AG20443 (cell line): Measurements from ENCODE around the gene XRN1.
A peak's percentile ranks its signal among the peaks of the same experiment; 100 is the strongest.
"Not testable (repeated sequence)": the region's sequence is repeated elsewhere in the genome, so short reads cannot be mapped to it uniquely, and the experiment has no call there.

Experiments used
- DNase-seq: peaks from one replicate; pipeline ENCODE4 v3.0.0; 2012; ENCODE audit warnings: low spot score, mixed read lengths

Gene XRN1, protein sequence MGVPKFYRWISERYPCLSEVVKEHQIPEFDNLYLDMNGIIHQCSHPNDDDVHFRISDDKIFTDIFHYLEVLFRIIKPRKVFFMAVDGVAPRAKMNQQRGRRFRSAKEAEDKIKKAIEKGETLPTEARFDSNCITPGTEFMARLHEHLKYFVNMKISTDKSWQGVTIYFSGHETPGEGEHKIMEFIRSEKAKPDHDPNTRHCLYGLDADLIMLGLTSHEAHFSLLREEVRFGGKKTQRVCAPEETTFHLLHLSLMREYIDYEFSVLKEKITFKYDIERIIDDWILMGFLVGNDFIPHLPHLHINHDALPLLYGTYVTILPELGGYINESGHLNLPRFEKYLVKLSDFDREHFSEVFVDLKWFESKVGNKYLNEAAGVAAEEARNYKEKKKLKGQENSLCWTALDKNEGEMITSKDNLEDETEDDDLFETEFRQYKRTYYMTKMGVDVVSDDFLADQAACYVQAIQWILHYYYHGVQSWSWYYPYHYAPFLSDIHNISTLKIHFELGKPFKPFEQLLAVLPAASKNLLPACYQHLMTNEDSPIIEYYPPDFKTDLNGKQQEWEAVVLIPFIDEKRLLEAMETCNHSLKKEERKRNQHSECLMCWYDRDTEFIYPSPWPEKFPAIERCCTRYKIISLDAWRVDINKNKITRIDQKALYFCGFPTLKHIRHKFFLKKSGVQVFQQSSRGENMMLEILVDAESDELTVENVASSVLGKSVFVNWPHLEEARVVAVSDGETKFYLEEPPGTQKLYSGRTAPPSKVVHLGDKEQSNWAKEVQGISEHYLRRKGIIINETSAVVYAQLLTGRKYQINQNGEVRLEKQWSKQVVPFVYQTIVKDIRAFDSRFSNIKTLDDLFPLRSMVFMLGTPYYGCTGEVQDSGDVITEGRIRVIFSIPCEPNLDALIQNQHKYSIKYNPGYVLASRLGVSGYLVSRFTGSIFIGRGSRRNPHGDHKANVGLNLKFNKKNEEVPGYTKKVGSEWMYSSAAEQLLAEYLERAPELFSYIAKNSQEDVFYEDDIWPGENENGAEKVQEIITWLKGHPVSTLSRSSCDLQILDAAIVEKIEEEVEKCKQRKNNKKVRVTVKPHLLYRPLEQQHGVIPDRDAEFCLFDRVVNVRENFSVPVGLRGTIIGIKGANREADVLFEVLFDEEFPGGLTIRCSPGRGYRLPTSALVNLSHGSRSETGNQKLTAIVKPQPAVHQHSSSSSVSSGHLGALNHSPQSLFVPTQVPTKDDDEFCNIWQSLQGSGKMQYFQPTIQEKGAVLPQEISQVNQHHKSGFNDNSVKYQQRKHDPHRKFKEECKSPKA (N-terminal part only)

DNA sequence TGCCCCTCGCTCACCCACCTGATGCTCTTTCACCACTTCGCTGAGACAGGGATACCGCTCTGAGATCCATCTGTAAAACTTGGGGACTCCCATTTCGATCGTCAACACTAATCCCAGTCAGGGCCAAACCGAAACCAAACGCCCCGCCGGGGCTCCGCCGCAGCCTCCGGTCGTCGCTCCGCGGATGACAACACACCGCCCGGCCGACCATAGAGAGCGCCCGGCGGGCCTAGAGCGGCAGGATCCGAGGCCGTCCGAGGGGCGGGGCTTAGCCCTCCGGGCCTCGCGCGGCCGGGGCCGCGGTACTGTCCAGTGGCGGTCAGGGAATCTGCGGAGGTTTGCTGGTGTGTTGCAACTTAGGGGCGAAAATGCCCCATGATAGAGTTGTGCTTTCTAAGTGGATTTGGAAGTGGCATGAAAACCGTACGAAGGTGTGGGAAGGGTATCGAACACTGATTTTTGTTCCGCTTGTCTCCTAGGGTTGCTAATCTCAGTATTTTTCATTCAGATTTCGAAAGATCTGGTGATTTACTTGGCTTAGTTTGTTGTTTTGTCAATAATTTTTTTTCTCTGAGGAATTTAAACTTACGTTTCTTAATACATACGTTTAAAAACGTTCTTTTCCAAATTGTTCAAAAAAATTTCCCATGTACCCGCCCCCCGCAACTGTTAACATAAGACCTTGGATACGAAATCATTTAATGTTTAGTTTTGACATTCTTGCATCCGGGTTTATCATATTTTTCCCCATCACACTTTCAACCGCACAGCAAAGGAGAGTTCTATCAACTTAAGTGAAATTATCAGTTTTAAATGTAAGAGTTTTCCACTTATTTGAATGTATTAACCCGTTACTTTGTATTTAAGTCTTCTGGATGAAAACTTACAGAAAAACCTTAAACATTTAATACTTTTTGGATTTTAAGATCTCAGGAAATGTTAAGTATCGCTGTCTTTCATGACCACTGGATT, at the start of gene XRN1:
Gene XRN1, minus strand, starts transcription at position 186 of the 972 bp plus-strand sequence. Its CDS starts 93 bp downstream, at position 93.
- DNase-seq = peak; percentile 100

DNA sequence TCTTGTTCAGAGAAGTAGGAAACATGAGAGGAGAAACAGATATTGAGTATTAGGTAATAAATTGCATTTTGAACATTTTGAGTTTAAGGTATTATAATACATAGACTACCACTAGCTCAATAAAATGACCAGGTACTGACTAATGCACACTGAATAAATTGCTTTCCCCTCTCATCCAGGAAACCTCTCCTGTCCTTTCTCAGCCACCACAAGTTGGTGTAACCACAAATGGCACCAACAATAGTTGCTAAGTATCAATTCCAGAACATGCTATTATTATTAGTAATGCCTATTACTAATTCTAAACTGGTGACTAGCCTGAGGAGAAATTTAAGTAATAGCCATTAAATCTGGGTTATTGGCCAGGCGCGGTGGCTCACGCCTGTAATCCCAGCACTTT, 47.3 kb upstream of the XRN1 start:
- DNase-seq = no peak

DNA sequence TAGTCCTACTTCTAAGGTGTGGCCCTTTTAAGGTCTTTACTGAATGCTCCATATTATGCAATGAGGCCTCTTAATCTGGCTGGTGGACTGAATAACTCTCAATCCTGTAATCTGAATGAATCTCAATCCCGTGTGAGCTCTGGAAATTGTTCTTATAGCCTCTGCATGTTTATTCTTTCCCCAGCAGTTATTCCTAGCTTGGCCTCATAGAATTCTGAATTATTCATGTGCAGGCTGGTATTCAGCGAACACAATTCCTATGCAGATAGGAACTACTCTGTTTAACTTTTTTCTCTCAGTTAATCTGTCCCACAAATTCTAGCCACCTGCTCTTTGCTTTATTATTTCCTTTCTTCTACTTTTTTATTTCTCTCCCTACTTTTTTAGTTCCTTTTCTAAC, 44.3 kb upstream of the XRN1 start:
- no peak for DNase-seq

DNA sequence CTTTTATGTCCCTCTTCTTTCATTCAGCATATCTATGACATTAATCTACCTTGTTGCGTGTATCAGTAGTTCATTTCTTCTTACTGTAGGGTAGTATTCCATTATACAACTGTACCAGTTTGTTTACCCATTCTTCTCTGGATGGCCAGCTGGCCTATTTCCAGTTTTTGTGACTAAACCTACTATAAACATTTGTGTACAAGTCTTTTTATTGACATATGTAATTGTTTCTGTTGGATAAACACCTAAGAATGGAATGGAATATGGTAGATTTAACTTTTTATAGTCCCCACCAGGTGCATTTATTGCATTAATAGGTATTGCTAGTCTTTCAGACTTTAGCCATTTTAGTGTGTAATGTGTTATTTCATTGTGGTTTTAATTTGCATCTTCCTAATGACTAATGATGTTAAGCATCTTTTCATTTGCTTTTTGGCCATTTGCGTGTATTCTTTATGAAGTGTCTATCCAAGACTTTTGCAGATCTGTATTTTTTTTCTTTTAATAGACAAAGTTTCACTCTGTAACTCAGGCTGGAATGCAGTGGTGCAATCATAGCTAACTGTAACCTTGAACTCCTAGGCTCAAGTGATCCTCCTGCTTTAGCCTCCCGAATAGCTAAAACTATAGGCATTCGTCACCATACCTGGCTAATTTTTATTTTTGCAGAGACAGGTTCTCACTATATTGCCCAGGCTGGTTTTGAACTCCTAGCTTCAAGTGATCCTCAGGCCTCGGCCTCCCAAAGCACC, 41.9 kb upstream of the XRN1 start:
- DNase-seq = no peak

DNA sequence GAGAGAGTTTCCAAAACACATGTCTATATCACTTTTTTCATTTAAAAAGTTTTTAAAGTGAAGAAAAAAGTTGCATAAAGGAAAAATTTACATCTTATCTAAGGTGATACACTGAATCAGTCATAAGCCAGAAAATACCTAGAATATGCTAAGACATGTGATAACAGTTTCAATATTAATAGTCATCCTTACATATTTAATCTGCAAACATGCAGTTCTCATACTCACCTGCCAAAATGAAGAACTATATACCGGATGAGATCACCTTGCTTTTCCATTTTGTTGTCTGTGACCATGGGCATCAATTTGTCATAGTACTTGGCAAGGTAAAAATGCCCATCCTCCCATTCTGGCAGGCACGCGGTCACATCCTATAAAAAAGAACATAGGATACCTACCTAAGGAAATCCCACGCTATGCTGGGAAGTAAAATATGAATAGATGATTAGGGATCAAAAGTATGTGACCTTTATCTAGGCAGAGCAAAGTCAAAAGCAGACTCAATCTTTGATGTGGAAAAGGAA, 37.1 kb upstream of the XRN1 start:
- no peak for DNase-seq

DNA sequence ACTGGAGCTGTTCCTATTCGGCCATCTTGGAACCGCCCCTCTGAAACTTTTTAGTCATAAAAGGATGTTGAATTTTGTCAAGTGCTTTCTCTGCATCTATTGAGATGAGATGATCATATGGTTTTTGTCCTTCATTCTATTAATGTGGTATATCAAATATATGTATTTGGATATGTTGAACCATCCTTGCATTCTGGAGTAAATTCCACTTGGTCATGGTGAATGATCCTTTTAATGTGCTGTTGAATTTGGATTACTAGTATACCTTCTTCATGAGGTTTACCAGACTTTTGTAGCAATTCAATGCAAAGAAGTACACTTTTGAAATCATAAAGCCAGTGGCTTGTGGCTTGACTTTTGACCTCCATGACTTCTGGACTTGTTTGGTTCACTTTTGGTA, 33.4 kb upstream of the XRN1 start:
- DNase-seq = no peak

DNA sequence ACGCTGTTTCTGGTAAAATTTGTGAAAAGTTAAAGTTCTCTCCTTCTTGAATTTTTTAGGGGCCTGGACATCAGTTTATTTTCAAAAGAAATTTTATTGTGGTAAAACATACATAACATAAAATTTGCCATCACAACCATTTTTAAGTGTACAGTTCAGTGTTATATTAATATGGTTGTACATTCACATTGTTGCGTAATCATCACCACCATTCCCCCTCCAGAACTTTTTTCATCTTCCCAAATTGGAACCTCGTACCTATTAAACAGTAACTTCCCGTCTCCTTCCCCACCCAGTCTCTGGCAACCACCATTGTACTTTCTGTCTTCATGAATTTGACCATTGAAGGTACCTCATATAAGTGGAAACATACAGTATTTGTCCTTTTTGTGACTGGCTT, 23.0 kb upstream of the XRN1 start:
- no peak for DNase-seq

DNA sequence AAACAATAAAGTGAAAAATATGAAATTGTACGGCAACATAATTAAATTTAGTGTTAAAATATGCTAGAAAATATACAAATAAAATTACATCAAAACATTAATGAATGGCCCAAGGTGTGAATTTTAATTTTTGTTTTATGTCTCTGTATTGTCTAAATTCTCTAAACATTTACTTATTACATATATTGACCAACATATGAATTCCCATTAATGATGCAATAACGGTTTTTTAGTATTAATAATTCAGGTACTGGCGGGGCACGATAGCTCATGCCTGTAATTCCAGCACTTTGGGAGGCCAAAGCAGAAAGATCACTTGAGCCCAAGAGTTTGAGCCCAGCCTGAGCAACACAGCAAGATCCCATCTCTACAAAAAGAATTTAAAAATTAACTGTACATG, 20.6 kb upstream of the XRN1 start:
- DNase-seq = no peak

DNA sequence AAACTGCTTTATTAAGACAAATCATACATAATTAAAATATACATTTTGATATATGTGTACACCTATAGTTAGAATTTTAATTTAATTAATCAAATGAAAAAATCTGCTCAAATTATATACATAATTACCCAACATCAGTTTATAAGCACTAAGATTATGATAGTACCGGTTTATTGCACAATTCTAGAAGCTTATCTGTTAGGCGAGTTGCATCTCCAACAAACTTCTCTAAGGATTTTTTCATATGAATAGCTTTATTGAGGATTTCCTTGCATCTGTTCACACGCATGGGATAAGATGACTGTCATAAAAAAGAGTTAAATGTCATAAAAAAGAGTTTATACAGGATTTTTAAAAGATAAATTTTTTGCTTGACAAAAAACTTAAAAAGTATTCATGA, 19.9 kb upstream of the XRN1 start:
- DNase-seq = no peak

DNA sequence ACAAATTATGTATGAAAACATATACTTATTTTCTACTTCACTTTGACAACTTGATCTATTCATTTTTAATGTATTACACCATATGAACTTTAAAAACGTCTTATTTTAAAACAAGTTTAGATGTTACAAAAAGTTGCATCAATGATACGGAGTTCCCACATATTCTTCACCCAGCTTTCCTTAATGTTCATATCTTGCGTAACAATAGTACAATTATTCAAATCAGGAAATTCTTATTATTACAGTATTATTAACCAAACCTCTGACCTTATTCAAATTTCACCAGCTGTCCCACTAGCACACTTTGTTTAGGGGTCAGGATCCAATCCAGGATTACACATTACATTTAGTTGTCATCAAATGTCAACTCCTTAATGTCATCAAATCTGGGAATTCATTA, 12.9 kb upstream of the XRN1 start:
- DNase-seq = no peak

DNA sequence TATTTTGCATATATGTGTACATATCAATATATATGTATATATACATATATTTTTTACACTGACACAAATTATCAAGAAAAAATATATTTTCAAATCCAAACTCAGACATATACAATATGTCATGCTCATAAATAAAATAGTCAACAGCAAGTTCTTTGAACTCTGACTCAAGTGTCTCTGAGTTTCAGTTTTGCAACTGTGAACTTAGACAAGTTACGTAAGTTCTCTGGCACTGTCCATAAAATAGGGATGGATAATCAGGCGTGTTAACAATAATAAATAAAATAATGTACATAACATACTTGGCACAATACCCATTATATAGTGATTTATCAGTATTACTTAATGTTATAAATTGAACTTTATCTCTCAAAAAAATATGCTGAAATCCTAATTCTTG, 12.1 kb upstream of the XRN1 start:
- no peak for DNase-seq

DNA sequence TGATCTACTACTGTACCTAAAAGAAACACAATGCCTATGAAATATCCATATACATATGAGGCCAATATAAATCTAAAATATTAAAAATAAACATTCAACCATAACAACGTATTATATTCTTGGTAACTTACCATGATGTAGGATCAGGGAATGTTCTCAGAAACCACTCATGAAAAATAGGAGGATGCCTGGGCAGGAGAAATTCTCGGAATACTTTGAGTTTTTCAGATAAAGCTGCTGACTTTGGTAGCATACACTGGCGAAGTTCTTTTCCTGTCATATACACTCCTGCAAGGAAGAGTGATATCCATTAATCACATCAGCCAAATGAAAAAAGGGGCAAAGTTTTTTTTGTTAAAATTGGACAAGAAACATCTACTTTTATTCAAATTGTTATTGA, 11.3 kb upstream of the XRN1 start:
- no peak for DNase-seq

DNA sequence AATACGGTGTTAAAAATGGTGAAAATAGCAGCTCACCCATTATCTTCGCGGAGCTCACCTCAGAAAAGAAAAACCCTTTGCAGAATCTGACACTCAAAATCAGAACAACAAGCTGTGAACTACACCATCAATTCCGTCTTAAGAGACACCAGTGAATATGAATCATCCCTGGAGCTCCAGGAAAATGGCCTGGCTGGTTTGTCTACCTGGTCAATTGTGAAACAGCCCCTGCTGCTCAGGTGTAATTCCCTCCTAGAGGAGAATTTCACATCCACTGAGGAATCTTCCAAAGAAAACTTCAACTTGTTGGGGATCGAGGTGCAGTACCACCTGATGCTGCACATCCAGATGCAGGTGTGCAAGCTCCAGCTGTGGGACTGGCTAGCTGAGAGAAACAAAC, 3.0 kb upstream of the XRN1 start:
- DNase-seq = no peak

DNA sequence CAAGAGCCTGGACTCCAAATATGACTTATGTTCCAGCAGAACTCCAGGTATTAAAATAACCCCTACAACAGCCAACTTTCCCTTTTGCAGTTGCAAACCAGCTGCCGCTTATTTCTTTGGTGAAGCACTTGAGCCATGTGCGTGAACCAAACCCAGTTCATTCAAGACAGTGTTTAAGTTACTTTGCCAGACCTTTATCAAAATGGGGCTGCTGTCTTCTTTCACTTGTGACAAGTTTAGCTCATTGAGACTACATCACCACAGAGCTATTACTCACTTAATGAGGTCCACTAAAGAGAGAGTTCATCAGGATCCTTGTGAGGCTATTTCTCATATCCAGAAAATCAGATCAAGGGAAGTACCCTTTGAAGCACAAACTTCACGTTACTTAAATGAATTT, 2.4 kb upstream of the XRN1 start:
- no peak for DNase-seq

DNA sequence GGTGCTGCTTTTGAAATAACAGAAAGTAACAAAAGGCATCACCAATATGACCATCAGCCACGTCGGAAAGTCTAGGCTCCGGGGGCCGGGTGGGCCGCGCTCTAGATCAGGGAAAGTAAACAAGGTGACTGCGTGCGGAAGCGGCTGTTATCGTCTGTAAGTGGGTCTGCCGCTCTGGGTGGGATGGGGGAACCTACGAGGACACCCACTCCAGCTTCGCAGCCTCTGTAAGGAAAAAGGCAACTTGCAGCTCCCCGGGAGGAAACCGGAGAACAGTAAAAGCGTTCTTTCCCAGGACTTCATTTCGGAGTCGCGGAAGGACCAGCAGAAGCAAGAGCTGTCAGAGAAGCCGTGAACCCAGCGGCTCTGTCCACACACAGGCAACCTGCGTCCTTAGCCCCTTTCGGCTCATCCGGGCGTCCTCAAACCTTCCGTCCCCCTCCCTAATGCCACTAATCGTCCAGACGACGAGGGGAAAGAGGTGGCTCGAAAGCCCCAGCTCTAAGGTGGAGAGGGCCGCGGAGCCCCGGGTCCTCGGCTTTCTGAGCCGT, 461 bp downstream of the XRN1 start:
- peak; percentile 51 for DNase-seq

DNA sequence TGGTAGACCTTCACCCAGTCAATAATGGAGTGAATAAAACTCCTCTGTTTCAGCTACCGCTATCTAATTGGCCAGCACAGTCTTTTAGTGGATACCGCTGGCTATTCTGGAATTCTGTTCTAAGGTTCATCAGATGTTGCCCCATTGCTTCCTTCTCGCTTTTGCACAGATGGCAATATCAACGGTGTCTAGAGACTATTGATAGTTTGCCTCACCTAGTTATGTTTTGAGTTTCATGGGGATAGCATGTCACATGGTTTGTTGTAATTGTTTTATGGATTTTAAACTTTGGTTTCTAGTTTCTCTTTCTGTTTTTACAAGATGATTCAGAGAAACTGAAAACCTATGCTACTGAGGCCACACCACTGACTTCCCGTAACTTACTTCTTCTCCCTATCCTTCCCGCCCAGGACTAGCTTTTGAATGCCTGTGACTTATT, 2.0 kb downstream of the XRN1 start:
- DNase-seq = peak; percentile 12

DNA sequence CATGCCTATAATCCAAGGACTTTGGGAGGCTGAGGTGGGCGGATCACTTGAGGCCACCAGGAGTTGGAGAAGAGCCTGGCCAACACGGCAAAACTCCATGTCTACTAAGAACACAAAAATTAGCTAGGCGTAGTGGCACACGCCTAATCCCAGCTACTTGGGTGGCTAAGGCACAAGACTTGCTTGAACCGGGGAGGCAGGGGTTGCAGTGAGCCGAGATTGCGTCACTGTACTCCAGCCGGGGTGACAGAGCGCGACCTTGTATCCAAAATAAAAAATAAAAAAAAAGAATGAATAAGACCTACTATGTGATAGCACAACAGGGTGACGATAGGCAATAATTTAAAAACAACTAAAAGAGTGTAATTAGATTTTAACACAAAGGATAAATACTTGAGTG, 3.5 kb downstream of the XRN1 start:
- no peak for DNase-seq

DNA sequence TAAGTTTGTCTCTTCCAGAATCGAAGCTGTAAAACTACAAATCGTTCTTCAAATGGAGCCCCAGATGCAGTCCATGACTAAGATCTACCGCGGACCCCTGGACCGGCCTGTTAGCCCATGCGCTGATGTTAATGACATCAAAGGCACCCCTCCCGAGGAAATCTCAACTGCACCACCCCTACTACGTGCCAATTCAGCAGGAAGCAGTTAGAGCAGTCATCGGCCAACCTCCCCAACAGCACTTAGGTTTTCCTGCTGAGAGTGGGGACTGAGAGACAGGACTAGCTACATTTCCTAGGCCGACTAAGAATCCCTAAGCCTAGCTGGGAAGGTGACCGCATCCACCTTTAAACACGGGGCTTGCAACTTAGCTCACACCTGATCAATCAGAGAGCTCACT, 4.8 kb downstream of the XRN1 start:
- DNase-seq = not testable (repeated sequence)

DNA sequence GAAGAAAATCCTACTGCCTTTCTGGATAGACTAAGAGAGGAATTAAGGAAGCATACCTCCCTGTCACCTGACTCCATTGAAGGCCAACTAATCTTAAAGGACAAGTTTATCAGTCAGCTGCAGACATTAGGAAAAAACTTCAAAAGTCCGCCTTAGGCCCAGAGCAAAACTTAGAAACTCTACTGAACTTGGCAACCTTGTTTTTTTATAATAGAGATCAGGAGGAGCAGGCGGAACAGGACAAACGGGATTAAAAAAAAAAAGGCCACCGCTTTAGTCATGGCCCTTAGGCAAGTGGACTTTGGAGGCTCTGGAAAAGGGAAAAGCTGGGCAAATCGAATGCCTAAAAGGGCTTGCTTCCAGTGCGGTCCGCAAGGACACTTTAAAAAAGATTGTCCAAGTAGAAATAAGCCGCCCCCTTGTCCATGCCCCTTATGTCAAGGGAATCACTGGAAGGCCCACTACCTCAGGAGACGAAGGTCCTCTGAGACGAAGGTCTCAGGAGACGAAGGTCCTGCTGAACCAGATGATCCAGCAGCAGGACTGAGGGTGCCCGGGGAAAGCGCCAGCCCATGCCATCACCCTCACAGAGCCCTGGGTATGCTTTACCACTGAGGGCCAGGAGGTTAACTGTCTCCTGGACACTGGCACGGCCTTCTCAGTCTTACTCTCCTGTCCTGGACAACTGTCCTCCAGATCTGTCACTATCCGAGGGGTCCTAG, 8.2 kb downstream of the XRN1 start:
- DNase-seq = not testable (repeated sequence)
